ENCODE results near the gene CDH13.

The CDH13 gene

GRCh38 chr16:83105279-83106077 is 478.7 kb downstream of the CDH13 start:
- TF ChIP-seq CTCF (conservative IDR thresholded peaks at IDR 0.05) (no peak), ZFX (IDR thresholded peaks at IDR 0.05) (no peak)
- no peak overlapping the region for H3K27ac ChIP-seq

GRCh38 chr16:83109490-83110125 is 482.8 kb downstream of the CDH13 start:
- TF ChIP-seq CTCF (conservative IDR thresholded peaks at IDR 0.05), result 0 out of 2 replicates have a peak, but pooled peaks have one; percentile 5
- TF ChIP-seq ZFX (IDR thresholded peaks at IDR 0.05), result no peak
- no peak overlapping the region for H3K27ac ChIP-seq

GRCh38 chr16:83110269-83110668 is 483.5 kb downstream of the CDH13 start:
- H3K27ac ChIP-seq, result no peak overlapping the region
- TF ChIP-seq CTCF (conservative IDR thresholded peaks at IDR 0.05) (no peak), ZFX (IDR thresholded peaks at IDR 0.05) (no peak)

- no peak overlapping the region for H3K27ac ChIP-seq
- peak; percentile 68 for TF ChIP-seq CTCF (conservative IDR thresholded peaks at IDR 0.05)
- no peak for TF ChIP-seq ZFX (IDR thresholded peaks at IDR 0.05)
Observed at GRCh38 chr16:83113317-83113716, 486.5 kb downstream of the CDH13 start.

- H3K27ac ChIP-seq, result no peak overlapping the region
- no peak for TF ChIP-seq CTCF (conservative IDR thresholded peaks at IDR 0.05)
- no peak for TF ChIP-seq ZFX (IDR thresholded peaks at IDR 0.05)
Observed at GRCh38 chr16:83113811-83114210, 487.0 kb downstream of the CDH13 start.

- no peak overlapping the region for H3K27ac ChIP-seq
- TF ChIP-seq ZFX (IDR thresholded peaks at IDR 0.05) (no peak), CTCF (conservative IDR thresholded peaks at IDR 0.05) (no peak)
Observed at GRCh38 chr16:83115491-83116232, 488.9 kb downstream of the CDH13 start.
